Testis (tissue), 3 donors: ENCODE results near the gene ZNF827. TPM values are rescaled to one million over a fixed set of nuclear protein-coding genes. Genes with fewer than 3 reads are reported as not detected.

Experiments
- DNase-seq: peaks from one replicate; pipeline ENCODE4 v3.0.0-alpha.2; 2019
- H3K27ac ChIP-seq, 2 donors: fragments of 200-600 bp; sonication (generic); one replicate each; pipeline ENCODE4 v1.5.1; 2019
- H3K27me3 ChIP-seq: fragments of 200-600 bp; sonication (generic); one replicate; pipeline ENCODE4 v1.5.1; 2019
- H3K36me3 ChIP-seq: fragments of 200-600 bp; sonication (generic); one replicate; pipeline ENCODE4 v1.5.1; 2017; ENCODE audit warnings: low read depth; ENCODE audit errors: missing control alignments
- H3K4me1 ChIP-seq: fragments of 200-600 bp; sonication (generic); one replicate; pipeline ENCODE4 v1.5.1; 2019
- H3K4me3 ChIP-seq, 2 donors: fragments of 200-600 bp; sonication (generic); one replicate each; pipeline ENCODE4 v1.5.1; 2017 to 2019
- H3K9me3 ChIP-seq: fragments of 200-600 bp; sonication (generic); one replicate; pipeline ENCODE4 v1.5.1; 2017
- CTCF ChIP-seq, 3 experiments: fragments of 450-650 bp in 2 of 3; fragments of 200-600 bp in 1 of 3; sonication (generic) in 1 of 3; IDR thresholded peaks; one replicate each; pipeline ENCODE4 v1.5.1; 2016 to 2019; ENCODE audit warnings: antibody characterized with exemption in 3 of 3, mild to moderate bottlenecking in 2 of 3, moderate library complexity in 1 of 3
- POLR2A ChIP-seq: fragments of 450-650 bp; IDR thresholded peaks from one replicate; pipeline ENCODE4 v1.6.1; 2017; ENCODE audit warnings: antibody characterized with exemption, mild to moderate bottlenecking, moderate library complexity
- WGBS, 2 donors: methylation state at CpG; one replicate each; pipeline ENCODE4 v1.1.5; 2018; 5-methylcytosine and 5-hydroxymethylcytosine counted together
- intact Hi-C: fragments of 100-400 bp; cut with DNase I; formaldehyde crosslinking; loops from one replicate; pipeline ENCODE4 v1.15.1; 2023; ENCODE audit warnings: low total_unique reads
- polyA plus RNA-seq: library from polyadenylated mRNA; stranded (reverse); fragments of 350-450 nt; fragmentation: Illumina TruSeq; extraction: RNeasy Lipid Tissue Mini Kit (QIAGEN cat#74804); gene quantifications from one replicate; pipeline ENCODE4 v1.2.3, GENCODE V29; 2014; ENCODE audit warnings: low read depth, low replicate concordance; ENCODE audit not compliant: insufficient read depth
- total RNA-seq, 2 donors: library from RNA; depleted of rRNA; stranded (reverse); fragments of >200 nt; gene quantifications; one replicate each; pipeline ENCODE4 v1.2.3, GENCODE V29; 2016

Gene ZNF827
- total and polyA plus RNA-seq, 3 donors from 2014 or later, result 13.9 to 46.8 (median 37.5) TPM

DNA sequence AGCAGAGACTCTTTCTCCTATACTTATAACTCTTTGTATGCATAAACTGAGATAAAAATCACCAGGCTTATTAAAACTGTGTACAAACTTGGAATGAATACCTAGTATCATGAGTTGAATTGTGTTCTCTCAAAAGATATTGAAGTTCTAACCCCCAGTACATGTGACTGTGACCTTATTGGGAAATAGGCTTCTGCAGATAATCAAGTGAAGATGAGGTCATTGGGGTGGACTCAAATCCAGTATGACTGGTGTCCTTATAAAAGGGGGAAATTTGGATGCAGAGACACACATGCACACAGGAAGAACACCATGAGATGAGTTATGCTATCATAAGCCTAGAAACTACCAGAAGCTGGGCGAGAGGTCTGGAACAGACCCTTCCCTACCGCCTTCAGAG lies 26.2 kb downstream of the ZNF827 start:
- Histone ChIP-seq H3K9me3 (no peaks in the 10 kb centered on the region), H3K27ac (no peak overlapping the region), H3K27me3 (no peaks in the 10 kb centered on the region), H3K36me3 (no peaks in the 10 kb centered on the region), H3K4me3 (no peak overlapping the region), H3K4me1 (peaks cover 6% of the 10 kb centered on the region)
- intact Hi-C loops, result no loop called here
- TF ChIP-seq CTCF (IDR thresholded peaks at IDR 0.05) (no peak), POLR2A (no peak)
- 94 to 96% methylated on average over 2 of the region's 2 CpGs for WGBS, 2 donors
- no peak for DNase-seq

DNA sequence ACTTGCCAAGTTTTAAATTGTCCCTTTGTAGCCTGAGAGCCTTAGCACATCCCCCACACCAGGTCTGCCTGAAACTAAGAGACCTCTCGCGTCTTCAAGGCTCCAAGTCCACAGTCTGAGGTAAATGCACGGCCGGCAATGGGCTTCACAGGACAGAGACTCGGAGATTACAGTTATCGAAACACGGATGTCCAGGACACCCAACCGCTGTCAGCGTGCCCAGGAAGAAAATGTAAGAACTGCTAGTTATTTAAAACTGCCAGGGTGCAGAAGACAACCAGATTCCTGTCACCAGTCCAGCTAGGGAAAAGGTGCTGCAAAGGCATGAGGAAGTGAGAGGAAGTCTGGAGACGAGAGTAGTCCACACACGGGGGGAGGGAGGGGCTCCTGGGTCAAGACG lies 28.9 kb downstream of the ZNF827 start:
- TF ChIP-seq CTCF (IDR thresholded peaks at IDR 0.05) (no peak), POLR2A (no peak)
- peak overlapping the region in 1 of 2 donors; percentile 44 for H3K27ac ChIP-seq
- 28 to 29% methylated on average over 11 to 12 of the region's 12 CpGs for WGBS, 2 donors
- peak overlapping the region; percentile 45 to 46 for H3K4me3 ChIP-seq
- intact Hi-C loops, result no loop called here
- no peaks in the 10 kb centered on the region for H3K36me3 ChIP-seq
- no peaks in the 10 kb centered on the region for H3K9me3 ChIP-seq
- H3K4me1 ChIP-seq, result peaks cover 6% of the 10 kb centered on the region
- no peaks in the 10 kb centered on the region for H3K27me3 ChIP-seq
- DNase-seq, result no peak

DNA sequence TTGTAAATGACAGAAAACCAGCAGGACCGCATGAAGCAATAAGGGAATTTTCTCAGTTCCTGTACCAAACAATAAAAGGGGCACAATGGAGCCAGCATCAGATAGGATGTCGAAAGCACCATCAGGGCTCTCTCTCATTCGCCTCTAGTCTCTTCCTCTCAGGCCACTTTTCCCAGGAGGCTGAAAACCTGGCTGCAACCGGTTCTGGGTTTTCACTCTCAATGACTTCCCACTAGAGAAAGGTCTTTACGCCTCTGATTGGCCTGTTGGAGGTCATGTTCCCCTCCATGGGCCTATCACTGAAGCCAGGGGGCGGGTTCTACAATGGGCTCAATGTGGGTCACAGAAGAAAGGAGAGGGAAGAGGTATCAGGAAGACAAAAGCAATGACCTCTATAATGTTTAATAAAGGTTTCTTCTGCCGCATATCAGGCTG lies 29.3 kb downstream of the ZNF827 start:
- Histone ChIP-seq H3K36me3 (no peaks in the 10 kb centered on the region), H3K27ac (peak overlapping the region in 1 of 2 donors; percentile 44), H3K4me3 (peak overlapping the region; percentile 45 to 46), H3K27me3 (no peaks in the 10 kb centered on the region), H3K4me1 (peaks cover 4% of the 10 kb centered on the region), H3K9me3 (no peaks in the 10 kb centered on the region)
- 32 to 46% methylated on average over 7 of the region's 7 CpGs for WGBS, 2 donors
- intact Hi-C loops, result no loop called here
- peak; percentile 87 for DNase-seq
- TF ChIP-seq POLR2A, result no peak
- no peak for TF ChIP-seq CTCF (IDR thresholded peaks at IDR 0.05)

GRCh38 chr4:145907812-145908211 lies 30.8 kb downstream of the ZNF827 start:
- DNase-seq, result no peak

More at GRCh38 chr4:145907812-145908211, 30.8 kb downstream of the ZNF827 start:
- Histone ChIP-seq H3K27me3 (no peaks in the 10 kb centered on the region), H3K36me3 (no peaks in the 10 kb centered on the region), H3K4me3 (no peak overlapping the region), H3K4me1 (no peaks in the 10 kb centered on the region), H3K9me3 (no peaks in the 10 kb centered on the region), H3K27ac (no peak overlapping the region)
- TF ChIP-seq CTCF (IDR thresholded peaks at IDR 0.05) (no peak), POLR2A (no peak)
- intact Hi-C loops, result no loop called here
- 41 to 53% methylated on average over 3 of the region's 3 CpGs for WGBS, 2 donors
